Caki2 (cell line): ENCODE results near the gene SOX1. TPM values are rescaled to one million over a fixed set of nuclear protein-coding genes. Genes with fewer than 3 reads are reported as not detected.

Source experiments
- DNase-seq: peaks from one replicate; pipeline ENCODE4 v3.0.0-alpha.2; 2015; ENCODE audit warnings: low read depth
- in situ Hi-C: cut with HindIII; loops from 2 replicates; pipeline ENCODE4 v1.10.0; 2016; ENCODE audit warnings: low sequenced_read_pairs, low pct_unique_long_range_greater_than_20kb, mixed read lengths
- total RNA-seq: library from RNA; depleted of rRNA; stranded (reverse); fragments of >200 nt; shearing (Covaris generic); gene quantifications from 2 replicates; pipeline ENCODE4 v1.2.3, GENCODE V29; 2014; ENCODE audit warnings: low replicate concordance

The SOX1 gene
- total RNA-seq, 1 experiment from 2014 or later, result 1.7 TPM

DNA sequence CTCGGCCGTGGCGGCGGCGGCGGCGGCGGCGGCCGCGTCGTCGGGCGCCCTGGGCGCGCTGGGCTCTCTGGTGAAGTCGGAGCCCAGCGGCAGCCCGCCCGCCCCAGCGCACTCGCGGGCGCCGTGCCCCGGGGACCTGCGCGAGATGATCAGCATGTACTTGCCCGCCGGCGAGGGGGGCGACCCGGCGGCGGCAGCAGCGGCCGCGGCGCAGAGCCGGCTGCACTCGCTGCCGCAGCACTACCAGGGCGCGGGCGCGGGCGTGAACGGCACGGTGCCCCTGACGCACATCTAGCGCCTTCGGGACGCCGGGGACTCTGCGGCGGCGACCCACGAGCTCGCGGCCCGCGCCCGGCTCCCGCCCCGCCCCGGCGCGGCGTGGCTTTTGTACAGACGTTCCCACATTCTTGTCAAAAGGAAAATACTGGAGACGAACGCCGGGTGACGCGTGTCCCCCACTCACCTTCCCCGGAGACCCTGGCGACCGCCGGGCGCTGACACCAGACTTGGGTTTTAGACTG is 1.7 kb downstream of the SOX1 start:
- DNase-seq, result no peak
- in situ Hi-C loops, result no loop called here

DNA sequence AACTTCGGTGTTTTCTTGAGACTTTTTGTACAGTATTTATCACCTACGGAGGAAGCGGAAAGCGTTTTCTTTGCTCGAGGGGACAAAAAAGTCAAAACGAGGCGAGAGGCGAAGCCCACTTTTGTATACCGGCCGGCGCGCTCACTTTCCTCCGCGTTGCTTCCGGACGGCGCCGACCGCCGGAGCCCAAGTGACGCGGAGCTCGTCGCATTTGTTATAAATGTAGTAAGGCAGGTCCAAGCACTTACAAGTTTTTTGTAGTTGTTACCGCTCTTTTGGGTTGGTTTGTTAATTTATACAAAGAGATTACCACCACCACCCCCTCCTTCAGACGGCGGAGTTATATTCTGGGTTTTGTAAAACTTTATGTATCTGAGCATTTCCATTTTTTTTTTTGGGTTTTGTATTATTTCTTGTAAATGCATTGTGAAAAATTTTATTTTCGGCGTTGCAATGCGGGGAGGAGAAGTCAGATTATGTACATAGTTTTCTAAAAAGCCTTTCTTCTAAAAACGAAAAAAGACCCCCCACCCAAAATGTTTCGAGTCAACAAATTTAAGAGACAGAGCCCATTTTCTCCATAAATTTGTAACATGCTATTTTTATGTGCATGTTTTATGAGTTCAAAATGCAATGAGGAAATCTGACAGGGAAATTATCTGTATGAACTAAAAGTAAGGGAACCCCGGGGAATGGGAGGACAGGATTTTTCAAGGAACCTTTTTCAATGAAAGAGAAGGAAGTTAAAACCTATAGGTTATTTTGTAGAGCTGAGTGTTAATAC is 2.3 kb downstream of the SOX1 start:
- DNase-seq, result no peak
- in situ Hi-C loops, result no loop called here

DNA sequence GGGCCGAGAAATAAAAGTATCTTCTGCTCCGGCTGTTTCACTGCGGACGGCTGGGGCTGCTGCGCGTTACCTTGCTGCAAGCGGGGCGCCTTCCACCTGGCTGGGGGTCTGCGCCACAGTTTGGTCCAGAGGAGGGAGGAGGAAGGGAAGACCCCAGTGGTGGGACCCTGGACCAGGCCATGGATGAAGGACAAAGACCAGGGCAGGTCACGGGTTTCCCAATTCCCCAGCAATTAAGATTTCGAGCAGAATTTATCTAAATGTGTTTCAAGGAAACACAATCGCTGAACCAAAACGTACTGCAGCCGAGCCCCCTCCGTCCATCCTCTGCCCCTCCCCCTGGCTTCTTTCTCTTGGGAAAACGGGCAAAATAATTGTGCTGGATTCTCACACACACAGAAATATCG is 2.9 kb downstream of the SOX1 start:
- DNase-seq, result no peak
- in situ Hi-C loops, result no loop called here

DNA sequence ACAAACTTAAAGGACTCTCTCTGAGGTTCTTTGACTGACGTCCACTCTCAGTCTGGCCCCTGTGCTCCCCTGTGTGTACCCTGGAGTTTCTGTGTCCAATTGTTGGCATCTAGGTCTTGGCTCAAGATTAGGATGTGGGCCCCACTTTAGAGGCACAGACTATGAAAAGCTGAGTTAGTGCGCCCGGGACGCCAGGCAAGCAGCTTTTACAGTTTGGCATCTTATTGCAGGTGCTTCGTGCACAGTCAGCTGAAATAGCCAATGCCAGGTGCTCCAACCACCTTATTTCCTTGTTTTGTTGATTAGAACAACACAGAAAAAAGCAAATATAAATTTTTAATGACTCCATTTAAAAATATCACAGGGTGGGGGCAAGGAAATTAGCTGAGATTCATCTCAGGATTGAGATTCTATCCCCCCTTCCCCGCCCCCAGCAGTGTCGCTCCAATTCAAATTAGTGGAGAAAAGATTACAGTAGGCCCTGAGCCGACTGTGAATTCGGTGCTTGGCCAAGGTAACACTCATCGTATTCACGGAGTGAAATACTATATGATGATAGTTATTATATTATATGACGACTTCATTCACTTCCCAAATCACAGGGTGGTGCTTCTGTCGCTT is 4.3 kb downstream of the SOX1 start:
- DNase-seq, result no peak
- in situ Hi-C loops, result no loop called here

DNA sequence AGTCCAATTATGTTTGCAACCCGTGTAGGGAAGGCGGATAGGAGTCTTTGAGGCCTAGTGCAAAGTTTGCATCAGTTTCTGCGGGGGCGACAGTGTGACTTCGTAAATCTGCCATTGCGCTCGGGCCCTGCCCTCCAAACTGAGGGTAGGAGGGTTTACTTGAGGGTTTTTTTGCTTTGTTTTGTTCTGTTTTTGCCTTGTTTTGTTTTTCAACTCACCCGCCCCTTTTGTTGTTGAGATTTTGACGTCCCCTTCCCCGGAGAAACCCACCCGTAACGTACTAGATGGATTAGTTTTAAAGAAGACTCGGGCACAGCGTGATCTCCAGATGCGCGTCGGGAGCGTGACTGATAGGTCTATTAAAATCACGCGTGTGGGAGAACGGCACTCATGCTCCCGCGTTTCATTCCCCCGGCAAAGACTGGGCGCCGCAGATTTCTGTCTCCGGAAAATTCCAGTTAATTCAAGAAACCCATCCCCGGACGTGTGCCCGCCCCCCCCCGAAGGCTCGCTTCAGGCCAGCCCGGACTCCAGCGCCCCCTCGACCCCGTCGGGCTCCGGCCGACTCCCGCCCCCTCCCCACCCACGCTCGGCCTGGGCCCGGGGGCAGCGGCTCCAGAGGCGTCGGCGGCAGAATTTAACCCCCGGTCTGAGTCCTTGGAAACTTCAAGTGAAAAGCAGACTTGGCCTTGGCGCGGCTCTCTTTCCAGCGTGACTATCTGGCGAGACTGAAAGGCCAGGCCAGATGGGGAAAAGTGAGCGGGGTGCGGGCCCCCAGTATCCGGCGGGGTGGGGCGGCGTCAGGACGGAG is 5.0 kb downstream of the SOX1 start:
- in situ Hi-C loops, result no loop called here
- DNase-seq, result no peak

DNA sequence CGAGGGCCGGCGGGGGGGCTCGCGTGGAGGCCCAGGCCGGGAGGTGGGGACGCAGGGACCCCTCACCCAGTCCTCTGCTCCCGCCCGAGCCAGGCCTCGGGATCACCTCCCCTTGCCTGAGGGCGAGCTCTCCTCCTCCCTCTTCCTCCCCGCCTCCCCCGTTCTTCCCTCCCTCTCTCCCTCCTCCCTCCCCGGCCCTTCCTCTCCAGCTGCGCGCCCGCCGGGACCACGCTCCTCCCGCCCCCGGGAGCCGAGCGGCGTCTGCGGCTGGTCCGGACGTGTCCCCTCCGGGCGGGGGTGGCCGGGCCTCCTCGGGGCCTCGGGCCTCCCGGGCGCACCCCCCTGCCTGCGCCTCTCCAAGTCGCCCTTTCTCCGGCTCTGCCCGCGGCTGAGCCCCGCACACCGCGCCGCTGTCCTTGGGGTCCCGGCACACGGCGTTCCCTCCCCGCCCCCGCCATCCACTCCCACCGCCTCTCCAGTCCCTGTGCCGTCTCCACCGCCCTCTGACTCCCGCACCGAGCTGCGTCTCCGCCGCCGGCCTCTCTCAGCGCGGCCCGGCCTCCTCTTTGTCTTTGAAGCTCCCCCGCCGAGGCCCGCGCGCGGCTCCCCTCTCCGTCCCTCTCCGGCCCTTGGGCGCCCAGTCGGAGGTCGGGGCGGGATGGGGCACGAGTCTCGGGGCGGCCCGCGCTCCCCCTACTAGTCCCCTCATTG is 5.7 kb downstream of the SOX1 start:
- in situ Hi-C loops, result no loop called here
- DNase-seq, result peak; percentile 46

DNA sequence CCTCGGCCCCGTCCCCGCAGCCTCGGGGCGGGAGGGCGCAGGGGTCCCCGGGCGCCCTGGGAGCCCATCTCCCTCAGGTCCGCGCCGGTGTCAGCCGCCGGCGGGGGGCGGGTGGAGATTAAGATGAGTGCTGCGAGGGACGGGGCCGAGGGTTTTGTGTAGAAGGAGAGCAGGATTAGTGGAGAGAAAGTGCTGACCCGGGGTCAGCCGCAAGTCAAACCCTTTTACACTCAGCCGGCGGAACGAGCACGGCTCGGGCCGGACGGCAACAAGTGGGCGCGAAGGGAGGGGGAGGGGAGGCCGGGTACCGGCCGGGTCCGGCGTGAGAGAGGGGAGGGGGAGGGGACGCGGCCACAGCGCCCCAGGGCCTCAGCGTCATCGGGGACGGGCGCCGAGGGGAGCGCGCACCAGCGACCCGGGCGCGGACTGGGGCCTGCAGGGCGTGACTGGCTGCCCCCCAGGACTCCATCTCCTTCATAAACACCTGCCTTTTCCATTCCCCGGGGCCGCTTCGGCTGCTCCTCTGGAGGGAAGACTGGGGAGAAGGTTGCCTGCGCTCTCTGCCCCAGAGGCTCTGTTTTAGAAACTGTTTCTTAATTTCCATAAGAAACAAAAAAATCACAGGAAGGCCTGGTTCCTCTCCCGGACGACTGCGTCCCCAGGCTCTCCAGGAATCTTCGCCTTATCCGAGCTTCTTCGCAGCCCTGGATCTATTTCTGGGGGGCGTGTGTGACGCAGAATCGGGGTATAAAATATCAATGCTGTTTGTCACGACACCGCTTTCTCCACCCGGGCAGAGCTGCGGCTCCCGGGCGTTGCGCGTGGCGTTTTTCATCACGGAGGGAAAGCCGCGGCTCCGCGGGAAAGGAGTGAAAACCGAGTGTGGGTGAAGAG is 6.5 kb downstream of the SOX1 start:
- DNase-seq, result no peak
- in situ Hi-C loops, result no loop called here

DNA sequence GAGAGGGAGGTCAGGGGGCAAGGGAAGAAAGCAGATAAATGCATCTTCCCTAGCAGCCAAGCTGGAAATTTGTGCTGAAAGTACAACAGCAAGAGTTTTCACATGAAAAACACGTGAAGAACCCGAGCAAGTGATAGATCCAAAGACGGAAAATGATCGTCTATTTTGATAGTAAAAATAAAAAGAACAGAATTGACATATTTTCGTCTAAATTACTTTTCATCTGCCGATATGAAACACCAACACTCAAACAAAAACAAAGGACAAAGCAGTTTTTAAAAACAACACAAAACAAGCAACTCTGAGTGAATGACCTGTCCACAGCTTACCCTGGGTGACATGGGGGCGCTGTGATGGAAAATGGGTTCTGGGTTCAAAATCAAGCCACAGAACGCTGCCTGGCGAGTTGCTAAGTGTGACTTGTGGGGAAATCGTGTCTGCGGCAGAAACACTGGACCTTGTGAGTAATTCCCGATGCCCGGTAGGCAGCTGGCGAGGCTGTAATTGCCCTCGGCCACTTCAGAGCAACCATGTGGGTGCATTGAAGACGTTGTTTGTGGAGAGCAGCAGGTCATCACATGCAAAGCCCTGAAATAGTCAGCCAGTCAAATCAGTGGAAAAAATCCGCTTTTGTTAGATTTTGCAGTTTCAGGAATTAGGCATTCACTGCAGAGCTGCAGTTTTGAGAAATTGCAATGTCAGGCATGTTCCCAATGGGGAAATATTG is 7.4 kb downstream of the SOX1 start:
- in situ Hi-C loops, result no loop called here
- no peak for DNase-seq

DNA sequence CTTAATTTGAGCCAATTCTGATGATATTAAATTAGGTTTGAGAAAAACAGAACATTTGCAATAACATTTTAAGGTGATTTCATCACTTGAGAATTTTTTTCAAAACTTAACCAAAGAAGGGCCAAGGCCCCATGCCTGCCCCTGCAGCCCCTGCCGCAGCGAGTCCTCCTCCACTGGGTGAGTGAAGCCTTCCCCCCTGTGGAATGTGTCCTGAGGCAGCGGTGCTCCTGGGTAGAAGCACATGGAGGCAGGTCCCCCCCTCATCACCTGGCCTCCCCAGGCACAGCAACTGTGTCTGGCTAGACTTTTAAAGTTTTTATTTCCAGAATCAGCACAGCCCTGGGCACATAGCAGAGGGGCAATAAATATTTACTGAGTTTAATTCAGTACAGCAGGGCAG is 10.8 kb downstream of the SOX1 start:
- DNase-seq, result no peak
- in situ Hi-C loops, result no loop called here

DNA sequence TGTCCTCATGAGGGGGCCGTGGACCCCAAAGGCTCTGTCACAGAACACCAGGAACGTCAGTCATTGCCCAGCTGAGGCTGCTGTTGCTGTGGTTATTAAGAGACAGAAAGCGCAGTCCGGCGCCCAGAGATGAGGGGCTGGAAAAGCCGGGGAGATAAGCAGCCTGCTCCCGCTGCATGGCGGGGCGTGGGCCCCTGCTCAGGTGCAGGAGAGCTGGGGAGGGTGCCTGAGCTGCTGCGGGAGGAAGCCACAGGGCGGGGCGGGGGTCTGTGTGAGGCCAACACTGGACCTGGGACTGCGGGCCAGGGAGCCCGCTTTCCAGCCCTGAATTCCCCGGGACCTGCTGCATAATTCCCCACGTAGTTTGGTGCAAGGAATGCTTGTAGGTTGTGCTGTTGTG is 11.3 kb downstream of the SOX1 start:
- DNase-seq, result no peak
- in situ Hi-C loops, result no loop called here

DNA sequence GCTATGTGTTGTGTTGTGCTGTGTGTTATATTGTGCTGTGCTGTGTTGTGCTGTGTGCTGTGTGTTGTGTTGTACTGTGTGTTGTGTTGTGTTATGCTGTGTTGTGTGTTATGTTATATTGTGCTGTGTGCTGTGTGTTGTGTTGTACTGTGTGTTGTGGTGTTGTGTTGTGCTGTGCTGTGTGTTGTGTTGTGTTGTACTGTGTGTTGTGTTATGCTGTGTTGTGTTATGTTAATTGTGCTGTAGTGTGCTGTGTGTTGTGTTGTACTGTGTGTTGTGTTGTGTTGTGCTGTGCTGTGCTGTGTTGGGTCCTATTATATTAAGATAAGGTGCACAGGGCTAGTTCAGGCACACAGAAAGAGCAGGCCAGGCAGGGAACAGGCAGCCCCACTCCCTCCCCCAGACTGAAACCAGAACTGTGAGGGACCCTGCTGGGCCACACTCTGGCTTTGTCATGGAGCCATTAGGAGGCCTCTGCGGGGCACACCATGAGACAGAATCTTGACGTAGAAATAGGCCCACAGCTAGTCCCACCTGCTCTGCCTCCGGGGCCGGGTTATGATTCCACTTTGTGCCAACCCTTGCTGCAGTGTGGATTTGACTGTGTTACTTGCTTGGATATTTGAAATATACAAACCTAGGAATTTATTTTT is 12.1 kb downstream of the SOX1 start:
- in situ Hi-C loops, result no loop called here
- DNase-seq, result no peak

DNA sequence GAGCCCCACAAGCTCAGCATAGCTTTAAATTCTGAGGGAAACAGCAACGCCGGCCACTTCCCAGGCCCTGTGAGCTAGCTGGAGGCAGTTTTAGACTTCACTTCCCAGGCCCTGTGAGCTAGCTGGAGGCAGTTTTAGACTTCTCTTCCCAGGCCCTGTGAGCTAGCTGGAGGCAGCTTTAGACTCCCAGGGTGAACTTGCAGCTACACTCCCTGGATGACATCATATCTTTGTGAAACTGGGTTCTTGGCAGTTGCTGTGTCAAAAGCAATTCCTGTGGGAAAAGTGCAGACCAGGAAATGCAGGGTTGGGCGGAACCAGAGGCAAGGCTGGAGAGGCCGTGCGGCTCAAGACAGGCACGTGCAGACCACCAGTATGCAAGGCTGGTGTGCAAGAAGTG is 12.7 kb downstream of the SOX1 start:
- in situ Hi-C loops, result no loop called here
- no peak for DNase-seq

DNA sequence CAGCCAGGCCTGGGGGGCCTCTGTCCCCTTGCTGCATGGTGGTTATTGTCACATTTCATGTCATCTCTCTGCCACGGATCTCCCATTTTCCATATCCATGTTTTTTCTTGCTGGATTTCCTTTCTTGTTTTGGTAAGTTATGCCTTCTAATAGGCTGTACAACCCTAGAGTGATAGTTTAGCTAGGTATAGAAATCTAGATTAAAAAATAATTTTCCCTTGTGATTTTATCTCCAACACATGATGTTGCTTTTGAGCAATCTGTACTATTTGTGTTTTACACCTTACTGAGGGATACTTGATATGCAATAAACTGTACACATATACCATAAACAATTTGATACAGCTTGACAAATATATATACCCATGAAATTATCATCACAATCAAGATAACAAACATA is 17.0 kb downstream of the SOX1 start:
- in situ Hi-C loops, result no loop called here
- DNase-seq, result no peak

DNA sequence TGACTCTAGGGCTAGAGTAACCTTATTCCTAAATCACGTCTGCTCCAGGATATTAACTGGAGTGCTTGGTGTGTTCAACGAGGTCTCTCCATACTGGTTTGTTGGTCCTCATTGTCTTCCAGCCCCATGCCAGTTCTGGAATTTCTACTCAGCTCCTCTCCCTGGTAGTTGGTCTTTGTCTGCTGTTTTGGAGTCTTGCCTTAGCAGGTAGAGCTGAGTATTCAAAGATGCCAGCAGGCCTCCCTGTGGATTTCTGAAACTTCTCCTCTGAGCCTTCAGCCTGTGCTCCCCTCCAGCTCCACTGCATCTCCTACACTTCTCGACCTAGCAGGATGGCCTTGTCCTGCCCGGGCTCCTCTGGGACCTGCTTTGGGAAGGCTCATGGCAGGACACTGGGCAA is 25.5 kb downstream of the SOX1 start:
- no peak for DNase-seq
- in situ Hi-C loops, result no loop called here

DNA sequence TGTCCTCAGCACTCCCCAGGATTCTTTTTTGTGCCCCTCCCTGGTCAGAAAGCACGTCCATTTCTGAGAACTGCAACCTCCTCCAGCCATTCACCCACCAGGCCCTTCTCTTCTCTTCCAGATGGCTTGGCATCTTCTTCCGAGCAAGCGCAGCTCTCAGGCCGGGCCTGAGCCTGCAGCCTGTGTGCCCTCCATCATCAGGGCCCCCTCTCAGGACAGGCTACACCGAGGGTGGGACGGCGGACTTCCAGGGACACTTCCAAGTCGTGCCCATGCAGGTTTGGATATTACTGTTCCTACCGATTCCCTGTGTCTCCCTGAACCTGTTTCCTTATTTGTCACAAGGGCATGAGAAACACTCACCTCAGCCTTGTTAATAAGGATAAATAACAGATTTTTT is 28.4 kb downstream of the SOX1 start:
- DNase-seq, result no peak
- in situ Hi-C loops, result no loop called here

DNA sequence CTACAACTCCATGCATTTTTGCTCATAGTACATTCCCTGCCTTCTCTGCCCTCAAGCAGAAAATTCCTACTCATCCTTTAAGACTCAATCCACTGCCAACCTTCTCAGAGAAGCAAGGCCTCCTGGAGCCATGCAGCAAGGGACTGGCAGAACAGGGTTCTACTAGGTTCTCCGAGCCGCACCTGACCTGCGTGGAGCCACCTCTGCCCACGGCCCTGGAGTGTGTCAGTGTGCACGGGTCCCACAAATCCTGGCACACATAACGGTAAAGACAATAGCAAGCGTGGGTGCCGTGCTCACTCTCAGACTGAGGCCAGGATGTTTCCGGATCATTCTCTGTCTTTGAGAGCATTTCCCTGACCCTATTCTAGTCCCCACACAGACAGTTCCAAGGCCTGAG is 30.0 kb downstream of the SOX1 start:
- in situ Hi-C loops, result no loop called here
- no peak for DNase-seq

DNA sequence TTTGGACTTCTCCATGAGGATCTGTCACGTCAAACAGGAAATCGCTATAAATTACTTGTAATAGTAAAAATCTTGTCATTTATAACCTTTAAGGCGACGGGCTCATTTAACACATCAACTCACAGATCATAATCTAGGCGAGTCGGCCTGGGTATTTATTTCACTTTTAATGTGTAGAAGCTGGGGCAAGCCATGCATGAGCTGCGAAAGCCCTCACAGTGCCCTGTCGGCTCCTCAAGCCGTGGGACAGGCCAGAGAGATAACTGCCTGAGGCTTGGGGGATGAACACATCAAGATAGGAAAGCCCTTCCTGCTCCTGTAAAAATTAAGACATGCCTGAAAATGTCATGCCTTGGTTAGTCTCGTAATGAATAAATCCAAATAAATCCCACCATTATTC is 30.8 kb downstream of the SOX1 start:
- no peak for DNase-seq
- in situ Hi-C loops, result no loop called here
